Ureter (tissue), 1 donor: ENCODE data around the gene ROR1. TPM values are rescaled to one million over a fixed set of nuclear protein-coding genes. Genes with fewer than 3 reads are reported as not detected.
"Not testable (repeated sequence)": the region's sequence is repeated elsewhere in the genome, so short reads cannot be mapped to it uniquely, and the experiment has no call there.

ENCODE experiments used
- DNase-seq: peaks from one replicate; pipeline ENCODE4 v3.0.0-alpha.2; 2020; ENCODE audit warnings: low spot score
- total RNA-seq: library from RNA; stranded (reverse); gene quantifications from one replicate; pipeline ENCODE4 v1.2.4, GENCODE V29; 2023
- donor health status: DM: yes; HTN: yes; CAD: no.

The ROR1 gene
- total RNA-seq, 1 donor from 2014 or later, result 6.2 TPM

- no peak for DNase-seq
These were observed 408.4 kb downstream of the ROR1 start for GRCh38 chr1:64182207-64182606.

GRCh38 chr1:64183395-64184002 is 409.7 kb downstream of the ROR1 start:
- DNase-seq, result no peak

- DNase-seq, result no peak
These were observed 410.2 kb downstream of the ROR1 start for GRCh38 chr1:64184003-64184440.

GRCh38 chr1:64186138-64186897 is 412.5 kb downstream of the ROR1 start:
- DNase-seq, result no peak

GRCh38 chr1:64186898-64187280 is 413.1 kb downstream of the ROR1 start:
- DNase-seq, result no peak

- DNase-seq, result no peak
These were observed 413.8 kb downstream of the ROR1 start for GRCh38 chr1:64187646-64188045.

- no peak for DNase-seq
These were observed 418.5 kb downstream of the ROR1 start for GRCh38 chr1:64192290-64192689.

- DNase-seq, result no peak
These were observed 420.6 kb downstream of the ROR1 start for GRCh38 chr1:64194168-64195080.

- DNase-seq, result no peak
These were observed 421.2 kb downstream of the ROR1 start for GRCh38 chr1:64195081-64195395.

GRCh38 chr1:64196074-64196870 is 422.5 kb downstream of the ROR1 start:
- DNase-seq, result no peak

GRCh38 chr1:64197076-64197475 is 423.3 kb downstream of the ROR1 start:
- DNase-seq, result no peak

GRCh38 chr1:64199154-64199553 is 425.3 kb downstream of the ROR1 start:
- DNase-seq, result no peak

GRCh38 chr1:64200064-64200463 is 426.2 kb downstream of the ROR1 start:
- DNase-seq, result no peak

- no peak for DNase-seq
These were observed 429.6 kb downstream of the ROR1 start, which contains the start of gene UBE2U for GRCh38 chr1:64203420-64203819. Gene UBE2U, plus strand, starts transcription at chr1:64203623. Its CDS starts 428 bp downstream, at chr1:64204051.

GRCh38 chr1:64209221-64209620 is 435.4 kb downstream of the ROR1 start:
- no peak for DNase-seq

GRCh38 chr1:64212031-64212430 is 438.2 kb downstream of the ROR1 start:
- no peak for DNase-seq

- no peak for DNase-seq
These were observed 441.8 kb downstream of the ROR1 start for GRCh38 chr1:64215576-64215975.

GRCh38 chr1:64220241-64220640 is 446.4 kb downstream of the ROR1 start:
- no peak for DNase-seq

GRCh38 chr1:64223329-64224151 is 449.7 kb downstream of the ROR1 start:
- DNase-seq, result no peak

- DNase-seq, result not testable (repeated sequence)
These were observed 450.4 kb downstream of the ROR1 start for GRCh38 chr1:64224236-64224635.
